HepG2 (cell line): Measurements from ENCODE around the gene GAL3ST1. TPM values are rescaled to one million over a fixed set of nuclear protein-coding genes. Genes with fewer than 3 reads are reported as not detected.

Experiments
- AHR ChIP-seq: IDR thresholded peaks from 2 replicates; pipeline ENCODE4 v1.6.1; 2018; ENCODE audit warnings: missing genetic modification reagents, missing compliant biosample characterization
- ARHGAP35 ChIP-seq: sonication (generic); formaldehyde crosslinking; IDR thresholded peaks from 2 replicates; pipeline ENCODE4 v1.9.0; 2022; ENCODE audit warnings: mild to moderate bottlenecking, inconsistent platforms, moderate library complexity, missing genetic modification reagents, borderline replicate concordance
- ATM ChIP-seq: fragments of 450-650 bp; IDR thresholded peaks from 2 replicates; pipeline ENCODE4 v1.7.1; 2017; ENCODE audit warnings: mild to moderate bottlenecking, borderline replicate concordance
- GATAD1 ChIP-seq: IDR thresholded peaks from 2 replicates; pipeline ENCODE4 v1.6.1; 2016; ENCODE audit warnings: missing genetic modification reagents, missing compliant biosample characterization
- GPN1 ChIP-seq: sonication (generic); formaldehyde crosslinking; IDR thresholded peaks from 2 replicates; pipeline ENCODE4 v1.5.1; 2020; ENCODE audit warnings: missing genetic modification reagents, borderline replicate concordance
- ISX ChIP-seq: sonication (generic); formaldehyde crosslinking; conservative IDR thresholded peaks from 2 replicates; pipeline ENCODE4 v1.5.0; 2020; ENCODE audit warnings: missing genetic modification reagents
- NPAS2 ChIP-seq: sonication (generic); formaldehyde crosslinking; IDR thresholded peaks from 2 replicates; pipeline ENCODE4 v1.8.0; 2022; ENCODE audit warnings: mild to moderate bottlenecking, missing genetic modification reagents, borderline replicate concordance
- PLRG1 ChIP-seq: fragments of 450-650 bp; conservative IDR thresholded peaks from 2 replicates; pipeline ENCODE4 v1.6.1; 2016
- RAD21 ChIP-seq: fragments of 450-650 bp; formaldehyde crosslinking; IDR thresholded peaks from 2 replicates; pipeline ENCODE4 v1.5.0; 2020; ENCODE audit warnings: mild to moderate bottlenecking
- RBAK ChIP-seq: sonication (generic); formaldehyde crosslinking; IDR thresholded peaks from 2 replicates; pipeline ENCODE4 v1.5.1; 2020; ENCODE audit warnings: mild to moderate bottlenecking, missing genetic modification reagents
- SAFB2 ChIP-seq: sonication (generic); formaldehyde crosslinking; IDR thresholded peaks from 2 replicates; pipeline ENCODE4 v1.5.1; 2020; ENCODE audit warnings: missing genetic modification reagents, low read depth, mild to moderate bottlenecking, borderline replicate concordance
- SMYD3 ChIP-seq: sonication (generic); formaldehyde crosslinking; IDR thresholded peaks from 2 replicates; pipeline ENCODE4 v1.8.1; 2023; ENCODE audit warnings: mild to moderate bottlenecking, missing genetic modification reagents
- SYNCRIP ChIP-seq: fragments of 200-400 bp; formaldehyde crosslinking; IDR thresholded peaks from 2 replicates; pipeline ENCODE4 v1.6.1; 2018; ENCODE audit warnings: mild to moderate bottlenecking, low read depth, low read length; ENCODE audit not compliant: insufficient read depth
- TAF15 ChIP-seq: fragments of 200-400 bp; formaldehyde crosslinking; IDR thresholded peaks from one replicate; pipeline ENCODE4 v1.6.1; 2018; ENCODE audit warnings: mild to moderate bottlenecking, low read depth, low read length; ENCODE audit not compliant: poor library complexity, severe bottlenecking
- TBL1XR1 ChIP-seq: fragments of 150-350 bp; IDR thresholded peaks from 2 replicates; pipeline ENCODE4 v1.6.1; 2014; ENCODE audit warnings: borderline replicate concordance, low read length; ENCODE audit not compliant: partially characterized antibody
- U2AF2 ChIP-seq: fragments of 200-400 bp; formaldehyde crosslinking; IDR thresholded peaks from 2 replicates; pipeline ENCODE4 v1.6.1; 2017; ENCODE audit warnings: low read depth, mild to moderate bottlenecking, low read length
- YEATS4 ChIP-seq: sonication (generic); formaldehyde crosslinking; IDR thresholded peaks from 2 replicates; pipeline ENCODE4 v1.4.0; 2020; ENCODE audit warnings: missing genetic modification reagents, borderline replicate concordance
- ZMYM3 ChIP-seq: sonication (generic); formaldehyde crosslinking; IDR thresholded peaks from 2 replicates; pipeline ENCODE4 v1.5.1; 2020; ENCODE audit warnings: mild to moderate bottlenecking, missing genetic modification reagents
- ZNF124 ChIP-seq: sonication (generic); formaldehyde crosslinking; IDR thresholded peaks from 2 replicates; pipeline ENCODE4 v1.4.0; 2020; ENCODE audit warnings: missing genetic modification reagents
- ZNF251 ChIP-seq: sonication (generic); formaldehyde crosslinking; IDR thresholded peaks from 2 replicates; pipeline ENCODE4 v1.9.0; 2021; ENCODE audit warnings: mild to moderate bottlenecking, missing genetic modification reagents
- ZNF333 ChIP-seq: sonication (generic); formaldehyde crosslinking; IDR thresholded peaks from 2 replicates; pipeline ENCODE4 v1.4.0; 2020; ENCODE audit warnings: mild to moderate bottlenecking, missing genetic modification reagents, borderline replicate concordance
- ZNF44 ChIP-seq: sonication (generic); formaldehyde crosslinking; IDR thresholded peaks from 2 replicates; pipeline ENCODE4 v1.5.1; 2020; ENCODE audit warnings: mild to moderate bottlenecking, missing genetic modification reagents
- ZNF605 ChIP-seq: sonication (generic); formaldehyde crosslinking; IDR thresholded peaks from 2 replicates; pipeline ENCODE4 v1.8.0; 2022; ENCODE audit warnings: mild to moderate bottlenecking, missing genetic modification reagents
- ZNF670 ChIP-seq: sonication (generic); formaldehyde crosslinking; IDR thresholded peaks from 2 replicates; pipeline ENCODE4 v1.8.0; 2022; ENCODE audit warnings: mild to moderate bottlenecking, missing genetic modification reagents, borderline replicate concordance
- ZNF672 ChIP-seq: sonication (generic); formaldehyde crosslinking; IDR thresholded peaks from 2 replicates; pipeline ENCODE4 v1.8.1; 2022; ENCODE audit warnings: missing genetic modification reagents
- polyA plus RNA-seq, 8 experiments: library from polyadenylated mRNA; depleted of rRNA in 3 of 8; stranded (reverse) in 7 of 8; unstranded in 1 of 8; fragments of >200 nt; fragmentation: Illumina TruSeq in 4 of 8; extraction: Trizol in 4 of 8; gene quantifications; 2 replicates each; pipeline versions ENCODE4 v1.2.1 to v1.2.3, GENCODE V29; 2011 to 2016; ENCODE audit warnings: low read depth in 4 of 8, missing spikeins in 1 of 8, mixed read lengths in 1 of 8; ENCODE audit not compliant: insufficient read depth in 1 of 8
- total RNA-seq, 5 experiments: library from RNA; depleted of rRNA; stranded (reverse); fragments of >200 nt; fragmentation: Illumina TruSeq; extraction: Trizol; gene quantifications; 2 replicates each; pipeline ENCODE4 v1.2.3, GENCODE V29; 2016; ENCODE audit warnings: low read depth in 1 of 5
- TF ChIP-seq, protein P1 (sequence below): sonication (generic); formaldehyde crosslinking; IDR thresholded peaks from 2 replicates; pipeline ENCODE4 v1.4.0; 2020; ENCODE audit warnings: missing genetic modification reagents, low read depth, mild to moderate bottlenecking, borderline replicate concordance
- TF ChIP-seq, protein P2 (sequence below): sonication (generic); formaldehyde crosslinking; IDR thresholded peaks from 2 replicates; pipeline ENCODE4 v1.8.1; 2023; ENCODE audit warnings: mild to moderate bottlenecking, inconsistent platforms, moderate library complexity, missing genetic modification reagents, borderline replicate concordance

GAL3ST1 gene
- total and polyA plus RNA-seq, 2 of the 13 experiments (the other 11 are each of a cell fraction or from before 2014, with no cell fraction given) = 4.4 to 14.7 TPM

DNA sequence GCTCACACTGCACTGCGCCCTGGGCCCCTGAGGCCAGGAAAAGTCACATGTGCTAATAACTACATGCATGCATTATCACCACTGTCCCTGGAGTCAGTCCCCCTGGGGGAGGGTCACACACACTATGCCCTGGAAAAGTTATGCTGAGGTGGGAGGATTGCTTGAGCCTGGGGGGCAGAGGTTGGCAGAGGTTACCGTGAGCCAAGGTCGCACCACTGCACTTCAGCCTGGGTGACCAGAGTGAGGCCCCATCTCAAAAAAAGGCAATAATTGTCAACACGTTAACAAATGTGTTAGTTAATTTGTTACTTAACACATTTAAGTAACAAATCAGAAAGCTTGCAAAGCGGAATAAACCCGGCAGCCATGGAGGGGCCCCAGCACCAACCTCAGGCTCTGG is 14.6 kb downstream of the GAL3ST1 start (continued):
- TF ChIP-seq AHR (CRISPR knock-in tag) (no peak), GPN1 (no peak), SAFB2 (CRISPR knock-in tag) (no peak), ZNF333 (no peak), GATAD1 (CRISPR knock-in tag) (no peak), ZNF124 (CRISPR knock-in tag) (no peak), TBL1XR1 (no peak), ZNF251 (CRISPR knock-in tag) (no peak), ZNF605 (CRISPR knock-in tag) (no peak), PLRG1 (no peak), SMYD3 (CRISPR knock-in tag) (no peak), ISX (no peak), ATM (no peak), TAF15 (no peak), ZNF672 (CRISPR knock-in tag) (no peak), ZNF670 (CRISPR knock-in tag) (no peak), RAD21 (CRISPR knock-in tag) (no peak), SYNCRIP (no peak), U2AF2 (no peak), ZMYM3 (no peak; the same call in none of the 2 replicates), ZNF44 (no peak), NPAS2 (CRISPR knock-in tag) (no peak), ARHGAP35 (CRISPR knock-in tag) (no peak), YEATS4 (CRISPR knock-in tag) (no peak), RBAK (no peak)
- TF ChIP-seq, protein P1, sequence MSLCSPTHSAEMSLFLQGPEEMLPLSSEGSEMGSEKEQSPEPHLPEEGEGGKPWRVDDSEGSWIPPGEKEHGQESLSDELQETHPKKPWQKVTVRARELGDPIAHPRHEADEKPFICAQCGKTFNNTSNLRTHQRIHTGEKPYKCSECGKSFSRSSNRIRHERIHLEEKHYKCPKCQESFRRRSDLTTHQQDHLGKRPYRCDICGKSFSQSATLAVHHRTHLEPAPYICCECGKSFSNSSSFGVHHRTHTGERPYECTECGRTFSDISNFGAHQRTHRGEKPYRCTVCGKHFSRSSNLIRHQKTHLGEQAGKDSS = no peak
- TF ChIP-seq, protein P2, sequence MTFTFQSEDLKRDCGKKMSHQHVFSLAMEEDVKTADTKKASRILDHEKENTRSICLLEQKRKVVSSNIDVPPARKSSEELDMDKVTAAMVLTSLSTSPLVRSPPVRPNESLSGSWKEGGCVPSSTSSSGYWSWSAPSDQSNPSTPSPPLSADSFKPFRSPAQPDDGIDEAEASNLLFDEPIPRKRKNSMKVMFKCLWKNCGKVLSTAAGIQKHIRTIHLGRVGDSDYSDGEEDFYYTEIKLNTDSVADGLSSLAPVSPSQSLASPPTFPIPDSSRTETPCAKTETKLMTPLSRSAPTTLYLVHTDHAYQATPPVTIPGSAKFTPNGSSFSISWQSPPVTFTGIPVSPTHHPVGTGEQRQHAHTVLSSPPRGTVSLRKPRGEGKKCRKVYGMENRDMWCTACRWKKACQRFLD (CRISPR knock-in tag) = no peak
